Adrenal gland (tissue), 5 donors: ENCODE data around the gene CAMK1D.

Experiments used
- CTCF ChIP-seq, 6 experiments: fragments of 450-650 bp in 4 of 6; fragments of 200-600 bp in 2 of 6; sonication (generic) in 1 of 6; IDR thresholded peaks; 1 replicate in 5 of 6; 2 replicates in 1 of 6; pipeline versions ENCODE4 v1.5.1 to v1.8.0; 2016 to 2021; ENCODE audit warnings: antibody characterized with exemption in 6 of 6, mild to moderate bottlenecking in 2 of 6, moderate library complexity in 1 of 6
- POLR2A ChIP-seq, 2 donors: fragments of 450-650 bp; IDR thresholded peaks; one replicate each; pipeline ENCODE4 v1.6.1; 2017; ENCODE audit warnings: antibody characterized with exemption in 2 of 2, mild to moderate bottlenecking in 2 of 2, moderate library complexity in 1 of 2
- donor health status: DM: no; HTN: no; CAD: no.

GRCh38 chr10:12811826-12812225 lies 462.5 kb downstream of the CAMK1D start:
- TF ChIP-seq CTCF (IDR thresholded peaks at IDR 0.05) (no peak), POLR2A (IDR thresholded peaks at IDR 0.05) (no peak)
